Measurements from ENCODE around the gene STK32B. TPM values are rescaled to one million over a fixed set of nuclear protein-coding genes. Genes with fewer than 3 reads are reported as not detected.

Gene STK32B
- total RNA-seq, 4 donors from 2014 or later = 0.39 to 2.7 (median 2.4) TPM

DNA sequence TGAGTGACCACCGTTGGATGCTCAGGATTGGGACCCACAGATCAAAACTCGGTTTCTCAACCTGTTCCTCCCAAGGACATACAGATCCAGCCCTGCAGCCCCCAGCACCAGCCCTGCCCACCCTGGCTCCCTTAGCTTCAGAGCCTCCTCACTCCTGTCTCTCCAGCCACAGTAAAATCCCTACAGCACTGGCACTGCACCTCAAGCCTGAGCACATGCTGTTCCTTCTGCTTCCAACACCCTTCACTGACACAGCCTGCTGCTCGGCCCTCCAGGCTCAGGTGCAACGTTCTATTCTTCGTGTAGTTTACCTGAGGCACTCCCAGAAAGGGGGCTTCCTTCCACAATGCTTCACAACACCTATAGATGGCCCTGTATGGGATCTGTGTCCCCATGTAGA is 493.5 kb downstream of the STK32B start:
- Histone ChIP-seq H3K27ac (no peak overlapping the region), H3K4me3 (no peak overlapping the region), H3K4me1 (no peaks in the 10 kb centered on the region), H3K36me3 (peaks cover 0 to 40% (median 0%) of the 10 kb centered on the region in 3 donors), H3K27me3 (no peaks in the 10 kb centered on the region), H3K9me3 (peaks cover 0 to 14% (median 0%) of the 10 kb centered on the region in 4 donors)
- WGBS, 2 donors = 82% methylated on average over 5 of the region's 5 CpGs
- DNase-seq (ENCODE audit: low spot score in 2 of 2) = no peak
- TF ChIP-seq EP300 (IDR thresholded peaks at IDR 0.05) (no peak), POLR2A (IDR thresholded peaks at IDR 0.05) (no peak)
- TF ChIP-seq, protein P1, sequence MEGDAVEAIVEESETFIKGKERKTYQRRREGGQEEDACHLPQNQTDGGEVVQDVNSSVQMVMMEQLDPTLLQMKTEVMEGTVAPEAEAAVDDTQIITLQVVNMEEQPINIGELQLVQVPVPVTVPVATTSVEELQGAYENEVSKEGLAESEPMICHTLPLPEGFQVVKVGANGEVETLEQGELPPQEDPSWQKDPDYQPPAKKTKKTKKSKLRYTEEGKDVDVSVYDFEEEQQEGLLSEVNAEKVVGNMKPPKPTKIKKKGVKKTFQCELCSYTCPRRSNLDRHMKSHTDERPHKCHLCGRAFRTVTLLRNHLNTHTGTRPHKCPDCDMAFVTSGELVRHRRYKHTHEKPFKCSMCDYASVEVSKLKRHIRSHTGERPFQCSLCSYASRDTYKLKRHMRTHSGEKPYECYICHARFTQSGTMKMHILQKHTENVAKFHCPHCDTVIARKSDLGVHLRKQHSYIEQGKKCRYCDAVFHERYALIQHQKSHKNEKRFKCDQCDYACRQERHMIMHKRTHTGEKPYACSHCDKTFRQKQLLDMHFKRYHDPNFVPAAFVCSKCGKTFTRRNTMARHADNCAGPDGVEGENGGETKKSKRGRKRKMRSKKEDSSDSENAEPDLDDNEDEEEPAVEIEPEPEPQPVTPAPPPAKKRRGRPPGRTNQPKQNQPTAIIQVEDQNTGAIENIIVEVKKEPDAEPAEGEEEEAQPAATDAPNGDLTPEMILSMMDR (IDR thresholded peaks at IDR 0.05) = no peak

DNA sequence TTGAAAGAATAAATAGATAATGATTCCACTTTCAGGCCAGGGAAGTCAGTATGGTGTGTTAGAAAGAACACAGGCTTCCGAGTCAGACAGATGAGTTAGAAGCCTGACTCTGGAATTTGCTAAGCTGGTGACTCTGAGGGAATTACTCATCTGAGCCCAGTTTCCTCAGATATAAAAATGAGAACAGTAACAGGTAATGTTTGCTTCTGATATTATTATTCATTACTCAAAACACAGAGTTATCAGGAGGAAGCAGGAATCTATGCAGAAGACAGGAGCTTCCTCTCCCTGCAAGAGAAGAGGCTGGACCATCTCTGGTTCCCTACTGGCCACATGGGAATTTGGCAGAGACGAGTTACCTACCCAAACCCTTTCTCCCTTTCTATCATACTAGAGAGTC is 494.0 kb downstream of the STK32B start:
- peaks cover 0 to 45% (median 0%) of the 10 kb centered on the region in 3 donors for H3K36me3 ChIP-seq
- H3K9me3 ChIP-seq = peaks cover 0 to 19% (median 0%) of the 10 kb centered on the region in 4 donors
- no peaks in the 10 kb centered on the region for H3K4me1 ChIP-seq
- WGBS, 2 donors = 46 to 75% methylated on average over 2 of the region's 2 CpGs
- H3K27me3 ChIP-seq = no peaks in the 10 kb centered on the region
- H3K27ac ChIP-seq = no peak overlapping the region
- no peak overlapping the region for H3K4me3 ChIP-seq
- DNase-seq (ENCODE audit: low spot score in 2 of 2) = no peak
- TF ChIP-seq, protein P1 (IDR thresholded peaks at IDR 0.05) = no peak
- no peak for TF ChIP-seq EP300 (IDR thresholded peaks at IDR 0.05)
- no peak for TF ChIP-seq POLR2A (IDR thresholded peaks at IDR 0.05)

DNA sequence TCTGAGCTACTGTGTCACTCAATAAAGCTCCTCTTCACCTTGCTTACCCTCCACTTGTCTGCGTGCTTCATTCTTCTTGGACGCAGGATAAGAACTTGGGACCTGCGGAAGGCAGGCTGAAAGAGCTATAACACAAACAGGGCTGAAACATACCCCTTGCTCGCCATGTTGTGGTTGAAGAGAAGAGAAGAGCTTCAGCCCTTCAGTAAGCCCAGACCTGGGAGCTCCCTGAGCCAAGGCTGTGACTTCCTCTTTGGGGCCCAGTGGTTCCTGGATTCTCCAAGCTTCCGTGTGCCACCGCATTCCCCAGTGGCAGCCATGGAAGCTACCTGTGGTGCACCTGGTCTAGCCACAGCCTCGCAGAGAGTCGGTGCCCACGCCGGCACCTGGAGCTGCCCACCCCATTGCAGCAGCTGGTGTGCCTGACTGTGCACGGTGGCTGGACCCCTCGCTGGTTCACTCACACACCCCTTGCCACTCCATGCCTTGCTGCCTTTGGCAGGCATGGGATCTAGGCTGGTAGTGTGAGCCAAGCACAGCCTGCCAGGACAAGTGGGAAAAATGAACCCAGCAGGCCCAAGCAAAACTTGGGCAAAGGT is 496.5 kb downstream of the STK32B start:
- H3K27me3 ChIP-seq = no peaks in the 10 kb centered on the region
- no peak overlapping the region for H3K4me3 ChIP-seq
- peaks cover 0 to 57% (median 0%) of the 10 kb centered on the region in 3 donors for H3K36me3 ChIP-seq
- 95 to 99% methylated on average over 12 of the region's 12 CpGs for WGBS, 2 donors
- H3K27ac ChIP-seq = no peak overlapping the region
- no peaks in the 10 kb centered on the region for H3K4me1 ChIP-seq
- H3K9me3 ChIP-seq = peaks cover 0 to 20% (median 0%) of the 10 kb centered on the region in 4 donors
- TF ChIP-seq, protein P1 (IDR thresholded peaks at IDR 0.05) = no peak
- no peak for TF ChIP-seq POLR2A (IDR thresholded peaks at IDR 0.05)
- no peak for TF ChIP-seq EP300 (IDR thresholded peaks at IDR 0.05)
- no peak for DNase-seq (ENCODE audit: low spot score in 2 of 2)

Small RNA genes within 50 kb of the gene (small RNA-seq; reads per million reads assigned to genes)
- not detected for gene RF00019

Other genes with a start within 250 kb of the STK32B start
- 10 to 100 TPM in 3 of 4 donors, 1 to 10 TPM in 1; 9.4 to 42.3 (median 21.7) TPM for gene MSX1, start 191.8 kb upstream of the STK32B start, total RNA-seq
- 1 to 10 TPM in 2 of 4 donors, not detected in 2; 5.9 to 9.6 TPM for gene CYTL1, start 32.0 kb upstream of the STK32B start, total RNA-seq